ENCODE results near the gene MPL.
A peak's percentile ranks its signal among the peaks of the same experiment; 100 is the strongest.

MPL gene

DNA sequence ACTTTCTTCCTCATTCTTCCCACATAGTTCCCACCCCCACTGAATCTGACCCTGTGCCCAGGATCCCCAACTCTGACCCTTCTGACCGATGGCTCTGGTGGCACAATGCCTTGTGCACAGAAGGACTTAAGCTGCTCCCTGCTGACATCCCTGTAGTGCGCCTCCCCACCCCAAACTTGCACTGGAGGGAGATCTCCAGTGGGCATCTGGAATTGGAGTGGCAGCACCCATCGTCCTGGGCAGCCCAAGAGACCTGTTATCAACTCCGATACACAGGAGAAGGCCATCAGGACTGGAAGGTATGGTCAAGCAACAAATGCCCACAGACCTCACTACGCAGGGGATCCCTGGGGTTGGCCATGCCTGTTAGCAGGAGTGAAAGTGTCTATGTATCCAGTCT, 9.0 kb downstream of the MPL start:
- H2BK120ac ChIP-seq (ENCODE audit: insufficient read depth, low read length, poor library complexity) = no peak overlapping the region
- H3K27me3 ChIP-seq (ENCODE audit: insufficient read depth, low read length) = no peaks in the 10 kb centered on the region
- no peak overlapping the region for H4K91ac ChIP-seq (ENCODE audit: low read depth, low read length)
- no peaks in the 10 kb centered on the region for H3K36me3 ChIP-seq (ENCODE audit: control insufficient read depth in 1 of 2, insufficient read depth in 2 of 2, low read length in 2 of 2)
- no peak for DNase-seq
- no peak overlapping the region for H3K27ac ChIP-seq (ENCODE audit: low read depth, low read length)
- H3K23ac ChIP-seq (ENCODE audit: low read length) = no peak overlapping the region
- no peak overlapping the region for H3K4me2 ChIP-seq (ENCODE audit: low read length)
- no peak overlapping the region for H3K18ac ChIP-seq (ENCODE audit: low read length)
- no peak overlapping the region for H3K14ac ChIP-seq (ENCODE audit: low read length)
- H3K4me1 ChIP-seq (ENCODE audit: control insufficient read depth in 1 of 2, insufficient read depth in 2 of 2, low read length in 2 of 2) = peaks cover 3 to 4% of the 10 kb centered on the region in 2 experiments
- no peaks in the 10 kb centered on the region for H3K9me3 ChIP-seq (ENCODE audit: insufficient read depth, low read depth, low read length)
- H4K8ac ChIP-seq (ENCODE audit: low read depth, low read length) = no peak overlapping the region
- H3K9ac ChIP-seq (ENCODE audit: low read length) = no peak overlapping the region
- no peak overlapping the region for H3K4me3 ChIP-seq (ENCODE audit: low read depth, low read length)
- WGBS (ENCODE audit: extremely low coverage, insufficient coverage, insufficient read length) = no CpG with 5 or more reads among the region's 5 CpGs
- H3K4ac ChIP-seq (ENCODE audit: low read depth, low read length) = no peak overlapping the region
- H2AK5ac ChIP-seq (ENCODE audit: low read length) = no peak overlapping the region
- H2BK12ac ChIP-seq (ENCODE audit: low read length) = no peak overlapping the region
- no peak overlapping the region for H2BK5ac ChIP-seq (ENCODE audit: low read depth, low read length, poor library complexity)
- peaks cover 9% of the 10 kb centered on the region for H3K79me1 ChIP-seq (ENCODE audit: low read length)
- H2AFZ ChIP-seq (ENCODE audit: insufficient read depth, low read length, poor library complexity) = no peak overlapping the region
- H3K79me2 ChIP-seq (ENCODE audit: control insufficient read depth, insufficient read depth, low read length, poor library complexity) = peaks cover 7% of the 10 kb centered on the region
- no peak overlapping the region for H4K12ac ChIP-seq (ENCODE audit: low read depth, low read length)

- peak overlapping the region; percentile 64 for H2AK5ac ChIP-seq (ENCODE audit: low read length)
- H3K36me3 ChIP-seq (ENCODE audit: control insufficient read depth in 1 of 2, insufficient read depth in 2 of 2, low read length in 2 of 2) = no peaks in the 10 kb centered on the region
- H4K91ac ChIP-seq (ENCODE audit: low read depth, low read length) = peak overlapping the region; percentile 64
- peak overlapping the region; percentile 74 for H2AFZ ChIP-seq (ENCODE audit: insufficient read depth, low read length, poor library complexity)
- H3K9me3 ChIP-seq (ENCODE audit: insufficient read depth, low read depth, low read length) = no peaks in the 10 kb centered on the region
- no peak overlapping the region for H3K23ac ChIP-seq (ENCODE audit: low read length)
- H2BK5ac ChIP-seq (ENCODE audit: low read depth, low read length, poor library complexity) = peak overlapping the region; percentile 32
- peak overlapping the region; percentile 68 for H2BK12ac ChIP-seq (ENCODE audit: low read length)
- H3K4ac ChIP-seq (ENCODE audit: low read depth, low read length) = peak overlapping the region; percentile 65
- H3K79me1 ChIP-seq (ENCODE audit: low read length) = peaks cover 9% of the 10 kb centered on the region
- H3K79me2 ChIP-seq (ENCODE audit: control insufficient read depth, insufficient read depth, low read length, poor library complexity) = peaks cover 7% of the 10 kb centered on the region
- H3K27me3 ChIP-seq (ENCODE audit: insufficient read depth, low read length) = no peaks in the 10 kb centered on the region
- H3K4me1 ChIP-seq (ENCODE audit: control insufficient read depth in 1 of 2, insufficient read depth in 2 of 2, low read length in 2 of 2) = peaks cover 3 to 4% of the 10 kb centered on the region in 2 experiments
- peak overlapping the region; percentile 26 for H2BK120ac ChIP-seq (ENCODE audit: insufficient read depth, low read length, poor library complexity)
- H4K12ac ChIP-seq (ENCODE audit: low read depth, low read length) = peak overlapping the region; percentile 91
- peak overlapping the region; percentile 70 for H3K27ac ChIP-seq (ENCODE audit: low read depth, low read length)
- H4K8ac ChIP-seq (ENCODE audit: low read depth, low read length) = peak overlapping the region; percentile 95
- H3K4me3 ChIP-seq (ENCODE audit: low read depth, low read length) = peak overlapping the region; percentile 67
- H3K4me2 ChIP-seq (ENCODE audit: low read length) = peak overlapping the region; percentile 82
- peak overlapping the region; percentile 77 for H3K18ac ChIP-seq (ENCODE audit: low read length)
- DNase-seq = peak in 1 of 2 donors; percentile 0
- WGBS (ENCODE audit: extremely low coverage, insufficient coverage, insufficient read length) = no CpG with 5 or more reads among the region's 22 CpGs
- H3K9ac ChIP-seq (ENCODE audit: low read length) = peak overlapping the region; percentile 76
- H3K14ac ChIP-seq (ENCODE audit: low read length) = peak overlapping the region; percentile 82
These were observed 10.8 kb downstream of the MPL start for GRCh38 chr1:43348343-43348808.

GRCh38 chr1:43348809-43349593, 11.4 kb downstream of the MPL start:
- H3K9me3 ChIP-seq (ENCODE audit: insufficient read depth, low read depth, low read length) = no peaks in the 10 kb centered on the region

GRCh38 chr1:43349594-43350306, 12.1 kb downstream of the MPL start:
- Histone ChIP-seq H3K79me2 (ENCODE audit: control insufficient read depth, insufficient read depth, low read length, poor library complexity) (peaks cover 7% of the 10 kb centered on the region), H2AK5ac (ENCODE audit: low read length) (no peak overlapping the region), H4K8ac (ENCODE audit: low read depth, low read length) (peak overlapping the region; percentile 39), H3K4me1 (ENCODE audit: control insufficient read depth in 1 of 2, insufficient read depth in 2 of 2, low read length in 2 of 2) (peaks cover 3 to 4% of the 10 kb centered on the region in 2 experiments), H3K9me3 (ENCODE audit: insufficient read depth, low read depth, low read length) (no peaks in the 10 kb centered on the region), H2AFZ (ENCODE audit: insufficient read depth, low read length, poor library complexity) (peak overlapping the region; percentile 41), H2BK12ac (ENCODE audit: low read length) (no peak overlapping the region), H3K4me2 (ENCODE audit: low read length) (peak overlapping the region; percentile 82), H4K12ac (ENCODE audit: low read depth, low read length) (no peak overlapping the region), H4K91ac (ENCODE audit: low read depth, low read length) (peak overlapping the region; percentile 31), H2BK5ac (ENCODE audit: low read depth, low read length, poor library complexity) (no peak overlapping the region), H2BK120ac (ENCODE audit: insufficient read depth, low read length, poor library complexity) (no peak overlapping the region), H3K9ac (ENCODE audit: low read length) (no peak overlapping the region), H3K36me3 (ENCODE audit: control insufficient read depth in 1 of 2, insufficient read depth in 2 of 2, low read length in 2 of 2) (no peaks in the 10 kb centered on the region), H3K4me3 (ENCODE audit: low read depth, low read length) (no peak overlapping the region), H3K27me3 (ENCODE audit: insufficient read depth, low read length) (no peaks in the 10 kb centered on the region), H3K4ac (ENCODE audit: low read depth, low read length) (no peak overlapping the region), H3K23ac (ENCODE audit: low read length) (no peak overlapping the region), H3K18ac (ENCODE audit: low read length) (no peak overlapping the region), H3K79me1 (ENCODE audit: low read length) (peaks cover 9% of the 10 kb centered on the region), H3K14ac (ENCODE audit: low read length) (no peak overlapping the region), H3K27ac (ENCODE audit: low read depth, low read length) (peak overlapping the region; percentile 65)
- DNase-seq = no peak
- no CpG with 5 or more reads among the region's 11 CpGs for WGBS (ENCODE audit: extremely low coverage, insufficient coverage, insufficient read length)

More at GRCh38 chr1:43348809-43349593, 11.4 kb downstream of the MPL start:
- H2BK120ac ChIP-seq (ENCODE audit: insufficient read depth, low read length, poor library complexity) = peak overlapping the region; percentile 82
- peaks cover 9% of the 10 kb centered on the region for H3K79me1 ChIP-seq (ENCODE audit: low read length)
- no peaks in the 10 kb centered on the region for H3K36me3 ChIP-seq (ENCODE audit: control insufficient read depth in 1 of 2, insufficient read depth in 2 of 2, low read length in 2 of 2)
- peak overlapping the region; percentile 91 for H3K9ac ChIP-seq (ENCODE audit: low read length)
- peak overlapping the region; percentile 83 for H3K4me3 ChIP-seq (ENCODE audit: low read depth, low read length)
- H2AFZ ChIP-seq (ENCODE audit: insufficient read depth, low read length, poor library complexity) = peak overlapping the region; percentile 94
- H3K4me2 ChIP-seq (ENCODE audit: low read length) = peak overlapping the region; percentile 82
- peak overlapping the region; percentile 94 for H3K14ac ChIP-seq (ENCODE audit: low read length)
- peak; percentile 87 to 89 for DNase-seq
- H4K91ac ChIP-seq (ENCODE audit: low read depth, low read length) = peak overlapping the region; percentile 98
- no peak overlapping the region for H3K23ac ChIP-seq (ENCODE audit: low read length)
- WGBS (ENCODE audit: extremely low coverage, insufficient coverage, insufficient read length) = no CpG with 5 or more reads among the region's 72 CpGs
- peak overlapping the region; percentile 92 for H2BK5ac ChIP-seq (ENCODE audit: low read depth, low read length, poor library complexity)
- H3K27ac ChIP-seq (ENCODE audit: low read depth, low read length) = peak overlapping the region; percentile 96
- peak overlapping the region; percentile 41 for H2BK12ac ChIP-seq (ENCODE audit: low read length)
- peak overlapping the region; percentile 79 for H3K18ac ChIP-seq (ENCODE audit: low read length)
- no peak overlapping the region for H2AK5ac ChIP-seq (ENCODE audit: low read length)
- peak overlapping the region; percentile 91 for H4K12ac ChIP-seq (ENCODE audit: low read depth, low read length)
- peaks cover 7% of the 10 kb centered on the region for H3K79me2 ChIP-seq (ENCODE audit: control insufficient read depth, insufficient read depth, low read length, poor library complexity)
- peak overlapping the region; percentile 98 for H4K8ac ChIP-seq (ENCODE audit: low read depth, low read length)
- no peaks in the 10 kb centered on the region for H3K27me3 ChIP-seq (ENCODE audit: insufficient read depth, low read length)
- H3K4me1 ChIP-seq (ENCODE audit: control insufficient read depth in 1 of 2, insufficient read depth in 2 of 2, low read length in 2 of 2) = peaks cover 3 to 4% of the 10 kb centered on the region in 2 experiments
- H3K4ac ChIP-seq (ENCODE audit: low read depth, low read length) = peak overlapping the region; percentile 66
